LHCN-M2 (cell line): ENCODE data around the gene DYRK4. TPM values are rescaled to one million over a fixed set of nuclear protein-coding genes. Genes with fewer than 3 reads are reported as not detected.
A peak's percentile ranks its signal among the peaks of the same experiment; 100 is the strongest.

Experiments used
- DNase-seq: peaks from one replicate; pipeline ENCODE4 v3.0.0-alpha.2; 2012; ENCODE audit warnings: low read depth
- total RNA-seq: library from RNA; depleted of rRNA; stranded (reverse); fragments of >200 nt; gene quantifications from 2 replicates; pipeline ENCODE4 v1.2.3, GENCODE V29; 2014

DYRK4 gene
- total RNA-seq, 1 experiment from 2014 or later: 30.4 TPM

- no peak for DNase-seq
These were observed 3.8 kb upstream of the DYRK4 start for GRCh38 chr12:4558171-4558570.

DNA sequence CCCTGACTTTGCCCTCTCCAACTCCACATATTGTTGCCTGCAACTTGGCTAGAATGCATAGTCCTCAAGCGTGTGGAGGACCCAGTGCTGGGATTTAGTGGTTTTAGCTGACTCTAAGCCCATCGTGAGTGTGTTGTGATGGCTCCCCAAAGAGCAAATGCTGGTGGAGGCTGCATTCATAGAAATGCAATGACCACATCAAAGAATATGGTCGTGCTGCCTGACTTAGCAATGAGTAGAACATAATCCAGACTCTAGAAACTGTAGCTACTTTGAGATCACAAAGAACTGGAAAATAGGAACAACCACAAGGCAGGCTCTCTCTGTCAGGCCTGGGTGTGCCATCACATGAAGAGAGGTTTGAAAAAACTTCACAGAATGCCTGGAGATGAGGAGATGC, 1.3 kb downstream of the DYRK4 start:
- no peak for DNase-seq

GRCh38 chr12:4564818-4565217, 2.8 kb downstream of the DYRK4 start:
- DNase-seq: no peak

- DNase-seq: no peak
These were observed 4.5 kb downstream of the DYRK4 start for GRCh38 chr12:4566474-4566873.

DNA sequence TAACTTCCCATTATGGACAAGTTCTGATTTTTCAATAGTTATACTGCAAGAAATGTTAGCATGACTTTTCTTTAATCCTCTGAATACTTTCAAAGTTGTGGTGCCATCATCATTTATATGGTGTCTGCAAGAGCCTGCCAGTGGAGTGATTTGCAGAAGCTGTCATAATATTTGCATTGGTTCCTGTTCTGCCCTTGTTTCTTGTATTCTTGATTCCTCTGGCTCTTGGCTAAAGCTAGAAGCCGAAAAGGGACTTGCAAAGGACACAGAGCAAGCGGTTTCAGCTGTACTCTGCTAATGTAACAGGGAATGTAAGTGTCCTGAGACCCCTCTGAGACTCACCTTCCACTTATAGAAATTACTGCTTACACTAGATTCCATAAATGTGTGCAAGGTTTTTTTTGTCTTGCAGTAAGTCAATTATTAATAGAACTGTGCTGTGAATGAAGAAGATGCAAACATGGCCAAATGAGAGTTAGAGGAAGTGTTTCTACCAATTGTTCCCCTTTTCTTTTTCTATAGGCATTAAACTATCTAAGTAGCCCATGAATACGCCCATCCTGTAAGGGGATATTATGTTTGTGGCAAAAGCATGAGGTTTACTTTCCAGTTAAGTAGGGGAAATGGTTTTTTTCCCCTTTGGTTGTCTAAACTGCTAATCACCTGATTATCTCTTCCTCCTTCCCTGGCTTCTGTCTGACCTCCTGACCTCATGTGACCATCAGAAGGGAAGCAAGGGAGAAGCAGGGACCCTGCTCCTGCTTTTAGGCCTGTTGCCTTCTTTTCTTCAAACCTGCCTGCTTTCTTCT, 5.3 kb downstream of the DYRK4 start:
- DNase-seq: no peak

- no peak for DNase-seq
These were observed 7.3 kb downstream of the DYRK4 start for GRCh38 chr12:4569261-4569660.

GRCh38 chr12:4572680-4573079, 10.7 kb downstream of the DYRK4 start:
- DNase-seq: no peak

DNA sequence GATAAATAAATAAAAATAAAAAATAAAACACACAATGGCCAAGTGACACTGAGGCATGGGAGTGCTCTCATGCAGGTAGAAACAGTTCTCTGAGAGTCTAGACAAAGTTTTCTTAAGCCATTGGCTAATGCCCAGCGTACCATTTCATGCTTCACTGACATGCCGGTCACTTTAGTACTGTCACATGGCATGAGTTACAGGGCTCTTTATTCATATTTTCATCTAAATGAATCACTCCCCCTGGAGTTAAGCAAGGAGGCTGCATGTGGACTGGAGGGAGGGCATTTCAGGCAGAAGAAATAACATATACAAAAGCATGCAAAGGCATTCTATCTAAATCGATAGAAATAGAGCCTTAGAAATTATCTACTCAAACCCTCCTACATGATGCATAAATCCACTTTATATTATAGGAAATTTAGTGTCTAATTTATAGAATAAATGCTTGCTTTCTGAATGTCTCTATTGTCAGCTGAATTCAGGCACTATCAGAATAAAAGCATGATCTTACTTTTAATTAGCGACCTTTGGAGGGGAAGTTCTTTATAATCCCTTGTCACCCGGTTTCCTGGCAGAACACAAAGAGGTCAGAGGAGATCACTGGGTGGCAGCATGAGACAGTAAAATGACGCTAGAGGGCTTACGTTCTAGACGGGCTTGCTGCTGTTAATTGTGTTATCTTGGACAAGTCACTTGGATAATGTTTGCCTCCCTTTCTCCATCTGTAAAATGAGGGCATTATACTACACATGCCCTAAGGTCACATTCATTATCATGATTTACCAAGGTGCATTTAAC, 17.5 kb downstream of the DYRK4 start:
- DNase-seq: peak; percentile 23

- no peak for DNase-seq
These were observed 18.3 kb downstream of the DYRK4 start for GRCh38 chr12:4580281-4580688.

DNA sequence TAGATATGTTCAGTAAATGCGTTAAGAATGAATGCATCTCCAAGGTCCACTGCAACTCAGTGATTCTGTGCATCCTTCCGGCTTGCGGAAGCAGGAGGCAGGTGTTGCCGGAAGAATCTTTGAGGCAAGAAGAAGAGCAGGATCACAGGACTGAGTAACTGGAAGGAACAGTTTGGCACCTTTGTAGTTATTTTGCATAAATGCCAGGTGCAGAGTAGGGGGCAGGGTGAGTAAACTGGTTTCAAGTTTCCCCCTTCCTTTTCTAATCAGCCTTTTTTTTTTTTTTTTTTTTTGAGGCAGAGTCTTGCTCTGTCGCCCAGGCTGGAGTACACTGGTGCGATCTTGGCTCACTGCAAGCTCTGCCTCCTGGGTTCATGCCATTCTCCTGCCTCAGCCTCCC, 22.3 kb downstream of the DYRK4 start:
- DNase-seq: no peak

GRCh38 chr12:4584896-4585295, 22.9 kb downstream of the DYRK4 start:
- DNase-seq: no peak

DNA sequence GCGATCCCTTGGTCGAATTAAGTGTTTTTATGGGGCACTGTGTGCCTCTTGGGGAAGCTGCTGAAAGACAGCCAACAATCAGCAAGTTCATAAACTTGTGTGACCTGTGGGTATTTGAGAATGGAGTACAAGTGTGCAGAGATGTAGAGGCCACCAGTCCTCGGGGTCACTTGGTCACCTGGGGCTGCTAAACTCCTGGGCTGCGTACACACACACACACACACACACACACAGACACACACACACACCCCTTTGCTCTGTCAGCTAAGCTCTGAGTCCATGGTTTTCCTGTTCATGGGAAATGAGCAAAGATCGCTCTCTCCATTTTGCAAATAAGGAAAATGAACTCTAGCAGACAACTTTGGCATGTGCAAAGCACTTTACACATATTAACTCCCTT, 24.5 kb downstream of the DYRK4 start:
- no peak for DNase-seq

GRCh38 chr12:4587108-4587507, 25.1 kb downstream of the DYRK4 start:
- no peak for DNase-seq

DNA sequence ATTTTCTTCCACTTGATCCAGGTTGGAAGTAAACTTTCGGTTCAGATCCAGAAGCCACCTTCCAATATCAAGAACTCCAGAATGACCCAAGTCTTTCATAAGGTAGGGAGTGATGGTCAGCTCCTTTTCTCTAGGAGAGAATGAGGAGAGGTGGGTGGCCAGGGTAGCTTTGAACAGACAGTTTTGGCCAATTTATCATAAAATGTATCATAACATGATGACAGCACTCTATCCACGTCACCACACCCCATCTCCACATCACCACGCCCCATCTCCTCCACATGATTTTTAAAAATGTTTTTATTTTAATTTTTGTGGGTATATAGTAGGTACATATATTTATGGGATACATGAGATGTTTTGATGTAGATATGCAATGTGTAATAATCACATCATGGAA, 26.9 kb downstream of the DYRK4 start:
- DNase-seq: no peak

DNA sequence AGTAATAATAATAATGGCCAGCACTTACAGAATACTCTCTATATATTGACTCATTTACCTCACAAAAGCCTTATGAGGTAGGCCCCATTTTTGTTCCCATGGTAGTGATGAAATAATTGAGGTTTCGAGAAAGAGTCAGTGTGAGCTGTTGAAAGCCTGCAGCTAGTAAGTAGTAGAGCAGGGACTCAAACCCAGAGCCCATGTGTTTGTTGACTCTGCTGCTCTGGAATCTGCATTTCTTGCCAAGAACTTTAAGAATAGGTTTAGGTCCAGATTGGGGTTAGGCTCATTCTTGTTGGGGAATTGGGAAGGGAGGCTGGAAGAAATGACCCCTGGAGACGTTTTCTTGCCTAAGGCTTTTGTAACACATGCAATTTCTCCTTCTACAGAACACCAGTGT, 27.9 kb downstream of the DYRK4 start:
- DNase-seq: no peak

DNA sequence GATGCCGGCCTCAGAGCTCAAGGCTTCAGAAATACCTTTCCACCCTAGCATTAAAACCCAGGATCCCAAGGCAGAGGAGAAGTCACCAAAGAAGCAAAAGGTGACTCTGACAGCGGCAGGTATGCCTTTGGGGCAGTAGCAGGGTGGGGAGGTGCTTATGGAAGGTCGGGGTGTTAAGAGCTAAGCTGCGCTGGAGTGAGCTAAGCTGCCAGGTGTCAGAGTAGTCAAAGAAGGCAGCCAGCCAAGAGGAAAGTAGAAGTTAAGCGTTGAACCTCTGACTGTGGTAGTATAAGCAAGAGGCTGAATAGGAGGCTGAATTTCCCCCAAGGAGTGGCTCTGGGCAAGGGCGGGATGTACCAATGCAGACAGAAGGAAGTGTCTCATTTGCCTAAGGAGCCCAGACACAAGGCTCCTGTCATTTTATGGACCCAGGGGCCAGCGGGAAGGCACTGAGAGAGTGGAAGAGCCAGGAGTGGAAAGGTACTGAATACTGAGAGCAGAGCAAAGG, 29.2 kb downstream of the DYRK4 start:
- DNase-seq: no peak

DNA sequence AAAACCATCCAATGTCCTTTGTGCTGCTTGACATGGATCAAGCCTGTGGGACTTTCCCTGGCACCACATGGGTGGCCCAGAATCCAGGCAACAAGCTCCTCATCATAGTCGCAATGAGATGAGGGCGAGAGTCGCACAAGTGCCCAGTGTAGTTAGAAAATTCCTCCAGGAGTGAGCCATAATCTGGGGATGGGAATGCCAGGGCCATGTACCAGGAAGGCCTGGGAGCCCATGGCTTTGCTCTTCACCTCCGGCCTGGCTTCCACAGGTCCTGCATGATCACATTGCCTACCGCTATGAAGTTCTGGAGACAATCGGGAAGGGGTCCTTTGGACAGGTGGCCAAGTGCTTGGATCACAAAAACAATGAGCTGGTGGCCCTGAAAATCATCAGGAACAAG, 33.9 kb downstream of the DYRK4 start:
- no peak for DNase-seq

DNA sequence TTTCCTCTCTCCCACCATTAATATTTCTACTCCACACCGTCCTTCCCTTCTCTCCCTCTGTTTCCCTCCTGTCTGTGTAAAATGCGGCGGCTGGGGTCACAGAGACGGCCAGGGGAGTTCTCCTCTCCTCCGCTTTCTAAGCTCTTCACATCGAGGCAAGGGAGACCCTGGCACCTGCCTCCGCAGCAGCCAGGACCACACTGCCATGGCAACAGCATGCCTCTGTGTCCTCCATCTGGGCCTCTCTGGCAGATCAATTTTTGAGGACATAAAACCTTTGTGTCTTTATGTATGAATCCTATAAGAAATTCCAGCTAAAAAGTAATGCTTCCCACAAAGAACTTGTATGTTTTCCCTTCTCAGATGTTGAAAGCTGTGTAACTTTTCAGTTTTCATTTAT, 41.4 kb downstream of the DYRK4 start:
- DNase-seq: no peak

DNA sequence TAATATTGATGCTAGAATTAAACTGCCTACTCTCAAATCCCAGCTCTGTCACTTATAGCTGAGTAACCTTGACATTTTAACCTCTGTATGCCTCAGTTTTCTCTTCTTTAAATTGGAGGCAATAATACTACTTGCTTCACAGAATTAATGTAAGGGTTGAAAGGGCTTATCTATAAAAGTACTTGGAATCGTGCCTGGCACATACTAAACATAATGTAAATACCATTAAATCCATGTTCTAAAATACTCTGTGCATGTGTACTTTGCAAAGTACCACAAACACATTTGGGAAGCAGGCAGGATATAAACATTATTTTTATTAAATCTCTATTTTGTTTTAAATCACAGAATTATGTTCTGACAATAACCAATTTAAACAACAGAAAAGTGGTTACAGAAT, 41.9 kb downstream of the DYRK4 start:
- no peak for DNase-seq

GRCh38 chr12:4604684-4605193, 42.7 kb downstream of the DYRK4 start:
- DNase-seq: peak; percentile 86

GRCh38 chr12:4607056-4607455, 45.0 kb downstream of the DYRK4 start:
- no peak for DNase-seq

- no peak for DNase-seq
These were observed 47.1 kb downstream of the DYRK4 start for GRCh38 chr12:4609071-4609470.

DNA sequence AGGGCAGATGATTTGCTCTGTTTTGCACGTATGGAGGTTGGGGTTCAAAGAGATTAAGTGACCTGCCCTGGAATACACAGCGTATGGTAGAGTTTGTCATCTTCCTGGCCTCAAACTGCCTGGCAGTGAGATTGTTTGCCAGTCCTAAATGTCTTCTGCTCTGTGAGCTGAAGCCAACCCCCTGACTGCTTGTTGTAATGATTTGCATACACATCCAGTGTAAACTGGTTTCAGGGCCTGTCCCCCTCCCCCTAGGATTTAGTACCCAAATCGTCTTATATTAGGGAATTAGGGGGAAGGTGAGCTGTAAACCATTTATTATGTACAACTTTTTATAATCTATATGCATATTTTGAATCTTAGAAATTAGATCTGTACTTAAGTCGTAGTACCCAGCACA, 48.5 kb downstream of the DYRK4 start:
- DNase-seq: no peak
